DLD1 (cell line): ENCODE measurements around the gene FLNA.
"Not testable (repeated sequence)": the region's sequence is repeated elsewhere in the genome, so short reads cannot be mapped to it uniquely, and the experiment has no call there.

ENCODE experiments used
- in situ Hi-C: cut with HindIII; loops from 2 replicates; pipeline ENCODE4 v1.10.0; 2017; ENCODE audit warnings: low sequenced_read_pairs

FLNA gene

DNA sequence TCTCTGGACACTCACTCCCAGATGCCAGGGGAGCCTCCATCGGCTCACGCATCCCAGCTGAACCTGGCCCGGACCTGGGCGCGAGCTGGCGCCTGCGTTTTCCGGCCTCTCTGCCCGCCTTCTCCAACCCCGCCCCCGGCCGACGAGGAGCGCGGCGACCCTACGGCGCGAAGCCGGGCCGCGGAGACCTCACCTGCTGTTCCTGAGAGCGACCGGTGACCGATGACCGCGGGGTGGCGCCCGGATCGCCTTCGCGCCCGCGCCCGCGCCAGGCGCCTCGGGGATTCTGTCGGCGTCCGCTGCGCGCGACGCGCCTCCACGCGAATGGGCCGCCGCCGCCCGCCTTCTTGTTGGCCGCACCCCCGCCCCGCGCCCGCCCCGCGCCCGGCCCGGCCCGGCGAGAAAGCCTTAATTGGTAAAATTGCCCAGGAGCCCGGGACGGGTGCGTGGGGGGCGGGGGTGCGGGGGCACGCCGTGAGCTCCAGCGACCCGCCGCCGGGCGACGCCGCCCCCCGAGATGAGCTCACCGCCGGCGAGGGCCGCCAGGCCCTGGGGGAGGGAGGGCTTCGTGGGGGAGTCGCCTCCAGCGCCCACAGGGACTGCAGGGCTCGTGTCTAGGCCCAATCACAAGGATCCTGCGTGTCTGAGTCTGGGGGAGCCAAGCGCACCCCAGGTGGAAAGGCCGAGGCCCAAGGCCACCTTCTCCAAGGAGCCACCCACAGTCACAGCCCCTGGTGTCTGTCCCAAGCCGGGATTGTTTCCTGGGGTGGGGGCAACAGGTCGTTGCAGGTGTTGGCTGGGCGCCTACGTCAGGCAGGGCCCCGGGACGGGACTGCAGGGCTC lies at the start of gene FLNA:
Gene FLNA (minus strand): TSS at position 322 of the 843 bp plus-strand sequence. CDS start 3,389 bp downstream, outside the sequence.
- in situ Hi-C loops, result no loop called here

- in situ Hi-C loops, result no loop called here
Observed at GRCh38 chrX:154420402-154420756, 45.9 kb upstream of the FLNA start.

DNA sequence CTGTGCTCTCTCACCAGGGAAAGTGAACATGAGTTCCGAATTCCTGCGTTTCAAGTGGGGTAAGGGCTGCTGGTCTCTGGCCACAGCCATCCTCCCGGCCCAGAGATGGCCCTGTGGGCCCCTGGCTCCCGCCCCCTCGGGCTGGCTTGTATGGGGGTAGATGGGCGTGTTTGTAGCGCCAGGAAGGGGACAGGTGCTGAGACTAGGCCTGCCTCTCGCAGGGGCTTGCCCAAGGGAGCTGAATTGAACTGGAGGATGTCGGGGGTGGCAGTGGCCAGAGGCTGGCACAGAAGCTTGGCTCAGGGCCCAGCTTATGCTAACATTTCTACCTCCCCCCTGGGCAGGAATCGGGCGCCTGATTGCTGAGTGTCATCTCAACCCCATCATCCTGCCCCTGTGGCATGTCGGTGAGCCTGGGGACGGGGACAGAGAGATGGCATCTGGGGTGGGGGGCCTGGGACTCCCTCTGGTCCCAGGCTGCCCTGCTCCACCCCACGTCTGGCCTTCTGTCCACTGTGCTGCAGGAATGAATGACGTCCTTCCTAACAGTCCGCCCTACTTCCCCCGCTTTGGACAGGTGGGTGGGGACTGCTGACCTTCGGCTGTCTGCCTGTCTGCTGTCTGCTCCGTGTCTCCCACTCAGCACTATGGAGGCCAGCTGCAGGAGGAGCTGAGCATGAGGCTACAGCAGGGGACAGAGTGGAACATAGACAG lies 45.4 kb upstream of the FLNA start:
- in situ Hi-C loops, result no loop called here

DNA sequence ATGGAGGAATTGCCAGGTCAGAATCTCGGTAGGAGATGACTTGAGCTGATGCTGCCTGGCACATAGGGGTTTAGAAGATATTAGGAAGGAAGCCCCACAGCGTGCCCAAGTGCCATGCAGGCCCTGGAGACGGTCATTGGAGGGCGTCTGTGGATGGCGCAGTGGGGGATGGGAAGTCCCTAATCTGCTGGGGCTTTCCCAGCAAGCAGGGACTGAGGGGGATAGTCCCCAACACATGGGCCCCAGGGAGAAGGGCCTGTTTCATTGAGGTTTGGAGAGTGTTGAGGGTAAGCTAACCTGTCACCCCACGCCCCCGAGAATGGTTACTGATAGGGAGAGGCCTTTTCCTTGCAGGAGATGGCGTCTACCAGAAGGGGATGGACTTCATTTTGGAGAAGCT lies 44.8 kb upstream of the FLNA start:
- in situ Hi-C loops, result no loop called here

DNA sequence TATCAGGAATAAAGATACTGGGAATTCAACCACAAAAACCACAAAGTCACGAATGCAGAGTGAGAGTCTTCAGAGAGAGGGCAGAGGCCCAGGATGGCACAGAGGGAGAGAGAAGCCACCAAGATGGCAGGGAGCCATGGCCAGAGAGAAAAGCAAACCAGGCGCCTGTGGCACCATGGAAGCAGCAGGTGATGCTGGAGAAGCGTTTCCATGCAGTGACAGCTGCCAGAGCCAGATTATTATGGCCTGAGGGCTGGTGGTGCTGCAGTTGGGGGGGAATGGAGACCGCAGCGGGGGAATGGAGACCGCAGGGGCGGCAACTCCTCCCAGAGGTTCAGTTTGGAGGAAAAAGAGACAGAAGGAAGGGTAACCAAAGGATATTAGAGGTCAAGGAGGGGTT lies 42.7 kb upstream of the FLNA start:
- in situ Hi-C loops, result no loop called here

DNA sequence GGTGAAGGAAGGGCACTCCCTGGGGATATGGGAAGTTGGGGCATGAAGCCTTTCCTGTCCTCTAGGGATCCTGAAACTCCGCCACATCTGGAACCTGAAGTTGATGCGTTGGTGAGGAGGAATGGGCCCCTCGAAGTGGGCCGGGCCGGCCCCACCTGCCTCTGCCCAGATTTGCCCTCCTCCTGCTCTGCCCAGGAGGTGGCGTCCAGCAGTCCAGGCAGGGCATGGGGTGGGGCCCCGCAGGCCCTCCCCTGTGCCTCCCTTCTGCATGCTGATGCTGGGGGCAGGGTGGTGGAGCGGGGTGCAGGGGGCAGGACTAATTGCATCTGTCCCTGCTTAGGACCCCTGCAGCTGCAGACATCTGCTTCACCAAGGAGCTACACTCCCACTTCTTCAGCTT lies 38.7 kb upstream of the FLNA start:
- in situ Hi-C loops, result no loop called here

- in situ Hi-C loops, result no loop called here
Observed at GRCh38 chrX:154412468-154412867, 38.0 kb upstream of the FLNA start.

- in situ Hi-C loops, result no loop called here
Observed at GRCh38 chrX:154411981-154412340, 37.5 kb upstream of the FLNA start.

GRCh38 chrX:154409222-154409871 lies 34.9 kb upstream of the FLNA start, which contains the start of gene DNASE1L1:
Gene DNASE1L1 (minus strand): TSS chrX:154409254. CDS start chrX:154405568, 3,686 bp downstream.
- in situ Hi-C loops, result no loop called here

GRCh38 chrX:154408659-154409221 lies 34.3 kb upstream of the FLNA start:
- in situ Hi-C loops, result no loop called here

DNA sequence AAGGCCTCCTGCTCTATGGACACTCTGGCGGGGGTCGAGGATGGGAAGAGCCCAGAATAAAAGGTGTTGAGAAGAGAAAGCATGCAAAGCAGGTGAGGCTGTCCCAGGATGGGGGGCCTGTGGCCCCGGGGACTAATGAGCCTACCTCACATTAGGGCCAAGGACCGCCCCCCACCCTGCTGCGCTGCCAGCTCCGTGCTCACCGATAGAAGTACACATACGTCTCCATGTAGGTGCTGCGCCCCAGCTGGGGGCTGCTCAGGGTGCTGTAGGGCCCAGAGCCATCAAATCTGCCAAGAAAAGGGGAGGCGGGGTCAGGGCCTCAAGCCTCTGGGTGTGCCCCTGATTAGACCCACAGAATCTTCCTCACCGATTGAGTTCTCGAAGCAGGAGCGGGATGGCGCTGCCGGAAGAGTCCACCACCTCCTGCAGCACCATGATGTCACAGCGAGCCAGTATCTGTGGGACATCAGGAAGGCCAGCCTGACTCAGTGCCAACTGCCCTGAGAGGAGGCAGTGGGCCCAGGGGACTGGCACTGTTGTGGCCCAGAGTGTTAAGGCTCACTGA lies 30.3 kb upstream of the FLNA start:
- in situ Hi-C loops, result no loop called here

- in situ Hi-C loops, result no loop called here
Observed at GRCh38 chrX:154403858-154404257, 29.4 kb upstream of the FLNA start.

DNA sequence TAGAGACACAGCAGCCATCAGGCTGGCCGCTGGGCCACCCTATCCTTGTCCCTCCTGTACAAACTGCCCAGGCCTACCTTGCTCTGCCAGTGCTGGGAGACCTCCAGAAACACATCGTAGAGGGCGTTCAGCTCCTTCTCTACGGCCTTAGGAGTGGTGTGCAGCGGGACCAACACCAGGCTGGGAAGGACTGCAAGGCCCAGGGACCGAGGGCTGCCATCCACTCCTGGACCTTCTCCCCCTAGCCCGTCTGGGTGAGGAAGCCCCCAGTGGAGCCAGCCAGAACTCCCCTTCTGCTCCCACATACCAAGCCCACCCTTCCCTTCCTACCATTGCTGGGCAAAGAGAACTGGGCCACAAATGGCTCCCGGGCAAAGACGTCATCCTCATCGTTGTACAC lies 28.8 kb upstream of the FLNA start:
- in situ Hi-C loops, result no loop called here

GRCh38 chrX:154402622-154403127 lies 28.2 kb upstream of the FLNA start:
- in situ Hi-C loops, result no loop called here

DNA sequence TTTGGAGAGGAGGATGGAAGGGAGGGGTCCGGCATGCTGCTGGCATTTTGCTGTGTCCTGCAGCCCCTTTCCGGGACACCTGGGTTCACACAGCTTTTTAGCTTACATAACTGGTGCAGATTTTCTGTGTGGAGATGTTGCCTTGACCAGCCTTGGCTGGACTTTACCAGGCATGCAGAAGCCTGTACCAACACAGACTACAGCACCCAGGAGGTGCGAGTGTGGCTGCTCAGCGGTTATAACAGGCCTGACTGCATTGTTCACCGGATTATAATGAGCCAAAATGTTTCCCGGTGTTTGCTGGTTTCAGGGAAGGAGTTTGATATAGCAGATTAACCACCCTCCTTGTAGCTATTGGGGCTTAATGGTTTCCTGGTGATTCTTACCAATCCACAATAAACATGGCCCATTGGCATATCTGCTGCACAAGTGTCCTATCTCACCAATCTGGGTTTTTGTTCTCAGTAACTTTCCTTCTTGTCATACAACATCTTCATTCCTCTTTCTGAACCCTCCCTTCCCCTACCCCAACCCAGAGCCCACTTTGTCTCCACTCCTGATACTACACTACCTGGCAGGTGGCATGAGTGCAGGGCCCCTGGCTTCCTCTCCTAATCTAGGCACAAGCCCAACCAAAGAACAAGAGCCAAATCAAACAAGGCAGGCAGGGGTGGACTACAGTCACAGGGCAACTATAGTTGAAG lies 27.6 kb upstream of the FLNA start:
- in situ Hi-C loops, result no loop called here

DNA sequence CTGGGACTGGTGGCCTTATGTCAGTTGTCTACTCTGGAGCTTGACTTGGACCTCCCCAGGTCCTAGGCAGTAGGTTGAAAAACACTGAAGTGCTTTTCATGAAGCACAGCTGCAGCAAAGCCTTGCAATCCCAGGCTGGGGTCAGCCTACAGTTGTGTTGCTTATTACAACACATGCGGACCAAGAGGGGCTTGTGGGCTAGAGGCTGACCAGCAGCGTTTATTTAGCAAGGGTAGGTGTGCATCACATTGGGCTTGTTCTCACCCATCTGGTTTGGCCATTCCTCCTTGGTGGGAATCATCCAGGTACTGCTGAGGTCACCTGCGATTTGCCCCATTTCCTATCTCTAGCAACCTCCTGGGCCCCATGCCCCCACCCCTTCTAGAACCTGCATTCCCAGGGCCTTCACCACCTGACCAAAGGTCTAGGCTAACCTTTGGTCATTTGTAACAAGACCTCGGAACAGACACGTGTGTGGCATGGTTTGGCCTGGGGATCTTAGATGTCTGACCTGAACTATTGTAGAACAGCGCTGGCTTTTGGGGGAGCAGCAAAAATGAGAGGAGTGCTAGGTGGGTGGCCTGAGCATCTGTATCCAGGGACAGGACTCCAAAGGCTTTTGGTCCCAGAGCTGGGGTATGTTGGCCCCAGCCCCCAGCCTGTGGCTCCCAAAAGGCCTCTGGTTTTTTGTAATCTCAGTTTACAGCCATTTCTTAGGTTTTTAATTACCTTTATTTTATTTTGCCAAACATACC lies 26.8 kb upstream of the FLNA start:
- in situ Hi-C loops, result no loop called here

- in situ Hi-C loops, result not testable (repeated sequence)
Observed at GRCh38 chrX:154400369-154400817, 26.0 kb upstream of the FLNA start.

GRCh38 chrX:154399527-154400368 lies 25.3 kb upstream of the FLNA start:
- in situ Hi-C loops, result no loop called here
